Activated T-cell treated with anti-CD3 and anti-CD28 coated beads for 4 hours (primary cell): ENCODE results near the gene CAPN5.
"Not testable (repeated sequence)": the region's sequence is repeated elsewhere in the genome, so short reads cannot be mapped to it uniquely, and the experiment has no call there.

Experiments used
- DNase-seq: peaks from one replicate; pipeline ENCODE4 v3.0.0-alpha.2; 2020

The CAPN5 gene

GRCh38 chr11:77066229-77067042 is at the start of gene CAPN5:
CAPN5 (plus strand) TSS chr11:77066971; CDS start chr11:77084887, 17,916 bp downstream.
- DNase-seq, result peak; percentile 82

- DNase-seq, result not testable (repeated sequence)
Measured at GRCh38 chr11:77018396-77018924, 48.3 kb upstream of the CAPN5 start.

- DNase-seq, result no peak
Measured at GRCh38 chr11:77019976-77020595, 46.7 kb upstream of the CAPN5 start.

GRCh38 chr11:77020734-77021133 is 46.0 kb upstream of the CAPN5 start:
- DNase-seq, result no peak

GRCh38 chr11:77024745-77025144 is 42.0 kb upstream of the CAPN5 start:
- no peak for DNase-seq

- DNase-seq, result no peak
Measured at GRCh38 chr11:77026221-77026620, 40.5 kb upstream of the CAPN5 start.

GRCh38 chr11:77026743-77027142 is 40.0 kb upstream of the CAPN5 start:
- DNase-seq, result no peak

GRCh38 chr11:77027275-77027674 is 39.5 kb upstream of the CAPN5 start:
- no peak for DNase-seq

GRCh38 chr11:77029829-77030228 is 36.9 kb upstream of the CAPN5 start:
- DNase-seq, result no peak

GRCh38 chr11:77030834-77031414 is 35.8 kb upstream of the CAPN5 start:
- DNase-seq, result no peak

GRCh38 chr11:77031599-77031998 is 35.2 kb upstream of the CAPN5 start:
- DNase-seq, result no peak

- no peak for DNase-seq
Measured at GRCh38 chr11:77035039-77035438, 31.7 kb upstream of the CAPN5 start.

GRCh38 chr11:77035580-77035979 is 31.2 kb upstream of the CAPN5 start:
- no peak for DNase-seq

- DNase-seq, result no peak
Measured at GRCh38 chr11:77036398-77036797, 30.4 kb upstream of the CAPN5 start.

GRCh38 chr11:77037057-77037456 is 29.7 kb upstream of the CAPN5 start:
- no peak for DNase-seq

GRCh38 chr11:77038029-77038824 is 28.5 kb upstream of the CAPN5 start:
- no peak for DNase-seq

- DNase-seq, result no peak
Measured at GRCh38 chr11:77038825-77039326, 27.9 kb upstream of the CAPN5 start.

- no peak for DNase-seq
Measured at GRCh38 chr11:77039491-77040400, 27.0 kb upstream of the CAPN5 start.

GRCh38 chr11:77040401-77040777 is 26.4 kb upstream of the CAPN5 start:
- DNase-seq, result no peak

- DNase-seq, result no peak
Measured at GRCh38 chr11:77040889-77041288, 25.9 kb upstream of the CAPN5 start.

- no peak for DNase-seq
Measured at GRCh38 chr11:77042111-77042726, 24.6 kb upstream of the CAPN5 start.
